ENCODE results near the gene PACSIN2.

GRCh38 chr22:42872821-42873220, 142.1 kb downstream of the PACSIN2 start:
- TF ChIP-seq CTCF (IDR thresholded peaks at IDR 0.05) (no peak), MAX (CRISPR knock-in tag; IDR thresholded peaks at IDR 0.05) (no peak), MYBL2 (CRISPR knock-in tag; IDR thresholded peaks at IDR 0.05) (no peak), ELF4 (CRISPR knock-in tag; IDR thresholded peaks at IDR 0.05; ENCODE audit: low read depth) (no peak), ZBTB21 (CRISPR knock-in tag; IDR thresholded peaks at IDR 0.05; ENCODE audit: borderline replicate concordance) (no peak), GABPB1 (CRISPR knock-in tag; IDR thresholded peaks at IDR 0.05) (no peak), ZNF121 (CRISPR knock-in tag; IDR thresholded peaks at IDR 0.05) (no peak), USF2 (CRISPR knock-in tag; IDR thresholded peaks at IDR 0.05) (no peak), IRF1 (CRISPR knock-in tag; IDR thresholded peaks at IDR 0.05) (no peak), ATF6 (CRISPR knock-in tag; IDR thresholded peaks at IDR 0.05) (no peak), HMGXB4 (CRISPR knock-in tag; IDR thresholded peaks at IDR 0.05) (no peak), STAT6 (CRISPR knock-in tag; conservative IDR thresholded peaks at IDR 0.05; ENCODE audit: low read depth) (no peak), ZNF423 (CRISPR knock-in tag; IDR thresholded peaks at IDR 0.05) (no peak)
